Activated CD4-positive, alpha-beta T cell treated with anti-CD3 and anti-CD28 coated beads, Interleukin-2, amount 50 U/mL, for 16 hours (primary cell): ENCODE results near the gene CD300A.
"Not testable (repeated sequence)": the region's sequence is repeated elsewhere in the genome, so short reads cannot be mapped to it uniquely, and the experiment has no call there.

Experiments
- DNase-seq: peaks from one replicate; pipeline ENCODE4 v3.0.0-alpha.2; 2020

The CD300A gene

GRCh38 chr17:74485022-74485743, 18.7 kb downstream of the CD300A start:
- DNase-seq, result no peak

DNA sequence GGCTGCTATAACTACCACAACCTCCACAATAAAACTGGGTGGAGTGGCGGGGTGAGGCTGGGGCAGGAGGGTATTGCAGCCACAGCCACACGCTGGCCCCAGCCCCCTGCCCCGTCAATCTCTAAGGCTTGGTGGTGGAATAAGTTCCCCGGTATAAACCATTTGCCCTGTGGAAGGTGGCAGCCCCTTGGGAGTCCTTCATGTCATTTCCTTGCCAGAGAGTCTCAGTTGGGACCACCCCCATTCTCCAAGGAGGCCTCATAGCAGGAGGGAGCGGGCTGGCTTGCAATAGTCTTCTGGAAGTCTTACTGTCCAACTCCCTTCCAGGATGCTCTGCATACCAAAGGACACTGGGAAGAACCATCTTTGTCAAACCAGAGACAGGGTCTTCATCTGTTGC, 19.4 kb downstream of the CD300A start:
- DNase-seq, result no peak

DNA sequence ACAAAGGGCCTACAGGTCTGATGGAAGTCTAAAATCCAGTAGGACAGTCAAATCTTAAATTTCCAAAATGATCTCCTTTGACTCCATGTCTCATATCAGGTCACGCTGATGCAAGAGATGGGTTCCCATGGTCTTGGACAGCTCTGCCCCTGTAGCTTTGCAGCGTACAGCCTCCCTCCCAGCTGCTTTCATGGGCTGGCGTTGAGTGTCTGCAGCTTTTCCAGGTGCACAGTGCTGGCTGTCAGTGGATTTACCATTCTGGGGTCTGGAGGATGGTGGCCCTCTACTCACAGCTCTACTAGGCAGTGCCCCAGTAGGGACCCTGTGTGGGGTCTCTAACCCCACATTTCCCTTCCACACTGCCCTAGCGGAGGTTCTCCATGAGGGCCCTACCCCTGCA, 21.8 kb downstream of the CD300A start:
- DNase-seq, result not testable (repeated sequence)

DNA sequence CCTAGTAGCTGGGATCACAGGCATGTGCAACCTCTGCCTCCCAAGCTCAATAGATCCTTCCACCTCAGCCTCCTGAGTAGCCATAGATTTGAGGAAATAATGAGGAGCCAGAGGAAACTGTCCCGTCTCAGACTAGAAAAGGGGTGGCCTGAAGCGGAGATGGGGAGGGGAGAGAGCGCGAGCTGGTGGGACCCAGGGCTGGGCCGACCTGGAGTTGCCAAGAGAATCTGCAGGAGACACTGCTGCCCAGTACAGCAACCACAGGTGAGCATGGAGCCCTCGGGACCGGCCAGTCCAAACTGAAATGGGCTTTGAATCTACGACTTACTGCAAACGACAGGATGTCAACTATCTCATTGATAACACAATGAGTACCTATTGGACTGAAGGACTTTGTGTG, 24.3 kb downstream of the CD300A start:
- DNase-seq, result no peak

- no peak for DNase-seq
Measured at GRCh38 chr17:74491626-74492025, 25.2 kb downstream of the CD300A start.

GRCh38 chr17:74493331-74493833, 26.9 kb downstream of the CD300A start:
- DNase-seq, result peak; percentile 66

DNA sequence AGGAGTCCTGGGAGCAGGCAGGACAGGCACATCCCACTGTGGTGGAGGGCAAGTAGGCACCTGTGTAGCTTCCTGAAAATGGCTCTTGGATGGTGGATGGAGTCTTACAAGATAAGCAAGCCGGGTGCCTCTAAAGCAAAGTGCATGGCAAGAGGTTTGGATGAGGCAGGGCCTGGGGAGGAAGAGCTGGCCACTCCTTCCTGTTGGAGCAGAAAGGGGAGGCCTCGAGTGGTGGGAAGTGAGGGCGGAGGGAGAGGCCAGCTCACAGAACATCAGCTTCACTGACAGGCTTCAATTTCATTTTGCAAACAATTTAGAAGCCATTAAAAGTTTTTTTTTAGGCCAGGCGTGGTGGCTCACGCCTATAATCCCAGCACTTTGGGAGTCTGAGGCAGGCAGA, 31.0 kb downstream of the CD300A start:
- no peak for DNase-seq

DNA sequence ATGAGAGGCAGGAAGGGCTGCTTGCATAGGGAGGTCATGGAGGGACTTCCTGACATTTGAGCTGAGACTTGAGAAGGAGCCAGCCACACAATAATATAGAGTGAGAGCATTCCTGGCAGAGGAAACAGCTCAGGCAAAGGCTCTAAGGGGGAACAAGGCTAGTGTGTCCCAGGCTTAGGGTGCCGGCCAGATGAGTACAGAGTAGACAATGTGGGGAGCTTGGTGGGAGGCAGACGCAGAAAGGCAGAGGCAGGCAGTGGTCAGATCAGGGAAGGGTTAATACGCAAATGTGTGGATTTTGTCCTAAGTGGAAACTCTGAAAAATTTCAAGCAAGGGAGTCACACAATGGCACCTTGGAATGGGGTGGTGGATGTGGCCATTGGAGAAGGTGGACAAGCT, 33.6 kb downstream of the CD300A start:
- DNase-seq, result no peak

DNA sequence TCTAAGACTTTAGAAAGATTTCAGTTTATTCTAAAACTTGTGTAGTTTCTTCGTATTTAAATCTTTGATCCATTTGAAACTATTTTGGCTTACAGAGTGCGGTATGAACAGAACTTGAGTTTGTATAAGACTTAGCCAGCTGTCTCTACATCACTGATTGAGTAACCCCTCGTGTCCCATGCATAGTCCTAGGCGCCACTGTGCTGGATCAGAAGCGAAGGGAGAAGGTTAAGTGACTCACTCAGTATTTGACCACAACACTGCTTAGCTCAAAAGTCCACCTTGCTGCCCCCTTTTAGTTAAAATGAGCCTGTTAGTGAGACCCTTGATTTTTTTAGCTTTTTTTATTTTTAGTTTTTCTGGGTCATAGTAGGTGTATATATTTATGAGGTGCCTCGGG, 36.4 kb downstream of the CD300A start:
- DNase-seq, result no peak

DNA sequence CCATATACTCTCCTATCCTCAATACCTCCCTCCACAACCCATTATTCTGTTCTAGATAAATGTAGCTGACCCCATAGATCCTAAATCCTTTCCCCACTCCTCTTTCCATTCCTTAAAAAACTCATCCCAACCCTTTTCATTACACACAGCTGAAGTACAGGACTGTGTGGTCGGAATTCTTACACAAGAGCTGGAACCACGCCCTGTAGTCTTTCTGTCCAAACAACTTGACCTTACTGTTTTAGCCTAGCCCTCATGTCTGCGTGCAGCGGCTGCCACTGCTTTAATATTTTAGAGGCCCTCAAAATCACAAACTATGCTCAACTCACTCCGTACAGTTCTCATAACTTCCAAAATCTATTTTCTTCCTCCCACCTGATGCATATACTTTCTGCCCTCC, 37.5 kb downstream of the CD300A start:
- not testable (repeated sequence) for DNase-seq

GRCh38 chr17:74508156-74508555, 41.7 kb downstream of the CD300A start:
- no peak for DNase-seq

DNA sequence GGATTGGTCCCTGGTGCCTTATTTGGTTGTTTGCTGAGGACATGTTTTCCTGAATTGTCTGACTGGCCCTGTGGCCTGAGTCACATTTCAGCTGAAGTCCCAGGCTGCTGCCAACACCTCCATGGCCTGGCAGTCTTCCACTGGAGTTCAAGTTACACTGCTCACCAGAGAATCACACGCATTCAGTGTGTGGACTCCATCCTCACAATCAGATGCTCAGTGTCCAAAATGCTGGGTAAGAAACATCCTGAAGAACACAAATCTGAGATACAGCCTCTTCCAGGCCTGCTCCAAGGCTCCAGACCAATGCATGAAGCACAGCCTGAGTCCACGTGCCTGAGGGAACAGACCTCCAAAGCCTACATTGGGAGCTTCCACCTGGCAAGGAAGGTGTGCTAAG, 45.6 kb downstream of the CD300A start:
- DNase-seq, result no peak

DNA sequence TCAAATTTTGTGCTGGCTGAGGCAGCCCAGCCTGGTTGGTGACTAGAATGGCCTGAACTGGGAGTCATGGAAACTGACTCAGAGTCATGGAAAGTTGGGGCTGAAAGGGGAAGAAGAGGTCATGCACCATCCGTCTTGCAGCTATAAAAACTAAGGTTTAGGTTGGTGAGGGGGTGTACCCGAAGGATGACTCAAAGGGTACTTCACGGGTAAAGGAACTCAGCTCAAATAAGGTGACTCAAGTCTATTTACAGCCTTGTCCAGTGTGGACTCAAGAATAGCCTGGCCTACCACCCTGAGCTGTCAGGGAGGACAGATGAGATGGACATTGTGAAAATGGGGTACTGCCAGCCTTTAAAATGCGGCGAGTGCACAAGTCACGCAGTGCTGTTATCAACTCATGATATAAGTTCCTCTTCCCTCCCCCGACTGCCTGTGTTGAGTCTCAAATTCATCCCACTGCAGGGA, 46.2 kb downstream of the CD300A start:
- DNase-seq, result no peak

DNA sequence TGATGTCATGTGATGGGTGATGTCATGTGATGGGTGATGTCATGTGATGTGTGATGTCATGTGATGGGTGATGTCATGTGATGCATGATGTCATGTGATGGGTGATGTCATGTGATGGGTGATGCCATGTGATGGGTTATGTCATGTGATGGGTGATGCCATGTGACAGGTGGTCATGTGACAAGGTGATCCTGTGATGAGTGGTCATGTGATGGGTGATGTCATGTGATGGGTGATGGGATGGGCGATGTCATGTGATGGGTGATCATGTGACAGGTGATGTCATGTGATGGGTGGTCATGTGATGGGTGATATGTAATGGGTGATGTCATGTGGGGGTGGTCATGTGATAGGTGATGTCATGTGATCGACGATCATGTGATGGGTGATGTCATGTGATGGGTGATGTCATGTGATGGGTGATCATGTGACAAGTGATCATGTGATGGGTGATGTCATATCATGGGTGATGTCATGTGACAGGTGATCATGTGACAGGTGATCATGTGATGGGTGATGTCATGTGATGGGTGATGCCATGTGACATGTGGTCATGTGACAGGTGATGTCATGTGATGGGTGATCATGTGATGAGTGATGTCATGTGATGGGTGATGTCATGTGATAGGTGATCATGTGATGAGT, 47.7 kb downstream of the CD300A start:
- DNase-seq, result peak; percentile 54

- no peak for DNase-seq
Measured at GRCh38 chr17:74514632-74515334, 48.3 kb downstream of the CD300A start.

GRCh38 chr17:74515941-74516340, 49.5 kb downstream of the CD300A start:
- DNase-seq, result no peak

GRCh38 chr17:74516561-74517328, 50.3 kb downstream of the CD300A start:
- no peak for DNase-seq

GRCh38 chr17:74518413-74518981, 52.1 kb downstream of the CD300A start:
- not testable (repeated sequence) for DNase-seq

GRCh38 chr17:74520016-74520434, 53.6 kb downstream of the CD300A start:
- no peak for DNase-seq

- no peak for DNase-seq
Measured at GRCh38 chr17:74520790-74521480, 54.5 kb downstream of the CD300A start.

DNA sequence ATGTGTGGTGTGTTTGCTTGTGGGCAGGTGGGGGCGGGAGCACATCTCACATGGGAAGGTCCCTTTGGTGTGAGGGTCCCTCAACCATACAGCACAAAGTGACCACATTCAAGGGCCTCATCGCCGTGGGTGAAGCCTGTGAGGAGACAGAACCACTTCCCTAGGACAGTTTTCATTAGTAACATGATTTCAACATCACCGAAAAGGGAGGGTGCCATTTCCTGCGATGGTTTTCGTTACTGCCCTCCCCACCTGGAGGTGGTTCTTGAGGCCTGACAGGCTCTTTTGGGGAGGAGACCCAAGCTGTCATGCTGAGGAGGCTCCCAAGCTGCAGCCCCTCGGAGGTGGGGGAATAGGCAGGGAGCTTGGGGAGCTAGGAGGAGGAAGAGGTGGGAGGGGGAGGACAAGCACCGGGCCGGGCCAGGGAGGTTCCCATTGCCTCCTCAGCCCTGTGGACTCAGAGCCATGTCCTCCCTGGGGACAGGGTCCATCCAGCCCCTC, 55.3 kb downstream of the CD300A start:
- peak; percentile 11 for DNase-seq
